Karpas-422 (cell line): Measurements from ENCODE around the gene FKBP15. TPM values are rescaled to one million over a fixed set of nuclear protein-coding genes. Genes with fewer than 3 reads are reported as not detected.

Source experiments
- total RNA-seq: library from RNA; depleted of rRNA; stranded (reverse); fragments of >200 nt; shearing (Covaris generic); gene quantifications from 2 replicates; pipeline ENCODE4 v1.2.3, GENCODE V29; 2014; ENCODE audit warnings: low replicate concordance; rRNA removed

Gene FKBP15
- total RNA-seq, 1 experiment from 2014 or later: 65.1 TPM

Other genes with a start within 250 kb of the FKBP15 start
- not detected in 2 replicates for gene ZNF883, start 209.1 kb downstream of the FKBP15 start, total RNA-seq
- gene ZFP37, start 164.6 kb downstream of the FKBP15 start, total RNA-seq: not detected in 2 replicates
- gene SLC31A2, start 70.3 kb downstream of the FKBP15 start, total RNA-seq: 0.26 and 0.83 TPM in 2 replicates
- gene SLC31A1, start 267 bp upstream of the FKBP15 start, total RNA-seq: 8.7 and 13.5 TPM in 2 replicates
- 33.4 and 36.0 TPM in 2 replicates for gene CDC26, start 54.3 kb upstream of the FKBP15 start, total RNA-seq
- 22.2 and 24.4 TPM in 2 replicates for gene PRPF4, start 54.4 kb upstream of the FKBP15 start, total RNA-seq
- not detected in 2 replicates for gene RNF183, start 82.1 kb upstream of the FKBP15 start, total RNA-seq
- 0.56 and 1.0 TPM in 2 replicates for gene WDR31, start 119.0 kb upstream of the FKBP15 start, total RNA-seq
- not detected in 2 replicates for gene BSPRY, start 128.3 kb upstream of the FKBP15 start, total RNA-seq
- gene HDHD3, start 155.7 kb upstream of the FKBP15 start, total RNA-seq: 11.6 and 16.4 TPM in 2 replicates
- gene ALAD, start 180.0 kb upstream of the FKBP15 start, total RNA-seq: 18.1 and 21.0 TPM in 2 replicates
- 65.7 and 105 TPM in 2 replicates for gene POLE3, start 189.4 kb upstream of the FKBP15 start, total RNA-seq
- gene C9orf43, start 189.5 kb upstream of the FKBP15 start, total RNA-seq: 0.82 and 2.2 TPM in 2 replicates
- 1.3 and 5.0 TPM in 2 replicates for gene RGS3, start 242.4 kb upstream of the FKBP15 start, total RNA-seq